Fibroblast of lung (primary cell): Measurements from ENCODE around the gene CCDC51. TPM values are rescaled to one million over a fixed set of nuclear protein-coding genes. Genes with fewer than 3 reads are reported as not detected.

Experiments used
- DNase-seq, 2 donors: peaks; one replicate each; pipeline versions ENCODE4 v3.0.0 to v3.0.0-alpha.2; 2010; ENCODE audit warnings: low read depth in 2 of 2
- H2AFZ ChIP-seq: 2 replicates; pipeline ENCODE4 v1.5.1; 2012; ENCODE audit warnings: low read length, control low read depth, inconsistent platforms
- H3K27ac ChIP-seq: 2 replicates; pipeline ENCODE4 v1.5.1; 2011; ENCODE audit warnings: low read length, control low read depth; ENCODE audit not compliant: insufficient read depth
- H3K27me3 ChIP-seq: 2 replicates; pipeline ENCODE4 v1.5.1; 2011; ENCODE audit warnings: mild to moderate bottlenecking, low read length; ENCODE audit not compliant: control insufficient read depth, insufficient read depth
- H3K36me3 ChIP-seq: 2 replicates; pipeline ENCODE4 v1.5.1; 2011; ENCODE audit warnings: low read length; ENCODE audit not compliant: control insufficient read depth, insufficient read depth
- H3K4me1 ChIP-seq: 2 replicates; pipeline ENCODE4 v1.5.1; 2011; ENCODE audit warnings: low read length; ENCODE audit not compliant: control insufficient read depth, insufficient read depth; ENCODE audit errors: extremely low read depth
- H3K4me2 ChIP-seq: 2 replicates; pipeline ENCODE4 v1.5.1; 2011; ENCODE audit warnings: low read length, control low read depth; ENCODE audit not compliant: insufficient read depth; ENCODE audit errors: extremely low read depth
- H3K4me3 ChIP-seq, 4 experiments: fragments of 200-600 bp in 1 of 4; sonication (generic) in 1 of 4; replicated peaks in 1 of 4; 2 replicates each; pipeline ENCODE4 v1.5.1; 2011 to 2016; ENCODE audit warnings: low read length in 4 of 4, low read depth in 3 of 4, mild to moderate bottlenecking in 3 of 4, control low read depth in 2 of 4, inconsistent platforms in 1 of 4, mixed read lengths in 1 of 4; ENCODE audit not compliant: insufficient read depth in 1 of 4; ENCODE audit errors: control extremely low read depth in 1 of 4
- H3K79me2 ChIP-seq: 2 replicates; pipeline ENCODE4 v1.5.1; 2012; ENCODE audit warnings: mild to moderate bottlenecking, low read length, inconsistent platforms; ENCODE audit not compliant: control insufficient read depth, insufficient read depth
- H3K9ac ChIP-seq: 2 replicates; pipeline ENCODE4 v1.5.1; 2011; ENCODE audit warnings: mild to moderate bottlenecking, low read length, control low read depth; ENCODE audit not compliant: insufficient read depth
- H3K9me3 ChIP-seq: 2 replicates; pipeline ENCODE4 v1.5.1; 2012; ENCODE audit warnings: low read depth, low read length; ENCODE audit not compliant: control insufficient read depth, insufficient read depth
- H4K20me1 ChIP-seq: 2 replicates; pipeline ENCODE4 v1.5.1; 2011; ENCODE audit warnings: low read length; ENCODE audit not compliant: control insufficient read depth, insufficient read depth; ENCODE audit errors: extremely low read depth
- CTCF ChIP-seq, 2 donors: IDR thresholded peaks in 1 of 2; conservative IDR thresholded peaks in 1 of 2; 1 replicate in 1 of 2; 2 replicates in 1 of 2; pipeline ENCODE4 v1.5.1; 2011 to 2012; ENCODE audit warnings: low read length in 2 of 2, control low read depth in 1 of 2, inconsistent platforms in 1 of 2, low read depth in 1 of 2, mild to moderate bottlenecking in 1 of 2
- EZH2 ChIP-seq: IDR thresholded peaks from 2 replicates; pipeline ENCODE4 v1.5.1; 2012; ENCODE audit warnings: low read length, control low read depth, mild to moderate bottlenecking; ENCODE audit errors: missing control alignments
- polyA plus RNA-seq, 2 donors: library from polyadenylated mRNA; depleted of rRNA in 1 of 2; stranded (reverse) in 1 of 2; unstranded in 1 of 2; fragments of >200 nt; gene quantifications; 2 replicates each; pipeline ENCODE4 v1.2.1, GENCODE V29; 2011 to 2012; ENCODE audit warnings: missing spikeins in 1 of 2
- total RNA-seq: library from RNA; depleted of rRNA; stranded (reverse); fragments of >200 nt; gene quantifications from 2 replicates; pipeline ENCODE4 v1.2.1, GENCODE V29; 2014

CCDC51 gene
- total and polyA plus RNA-seq, 2 donors (not counting 1 experiment from before 2014, with no cell fraction given) = 11.9 to 27.2 TPM

- Histone ChIP-seq H3K9me3 (no peaks in the 10 kb centered on the region), H3K36me3 (peaks cover 15% of the 10 kb centered on the region), H3K9ac (no peak overlapping the region), H4K20me1 (no peaks in the 10 kb centered on the region), H3K4me3 (no peak overlapping the region), H3K4me1 (peaks cover 4% of the 10 kb centered on the region), H2AFZ (peak overlapping the region; percentile 12), H3K4me2 (no peak overlapping the region), H3K79me2 (peaks cover 41% of the 10 kb centered on the region), H3K27ac (peak overlapping the region; percentile 98), H3K27me3 (no peaks in the 10 kb centered on the region)
- TF ChIP-seq EZH2 (no peak), CTCF (conservative IDR thresholded peaks at IDR 0.05 in 1 of 2, IDR thresholded peaks at IDR 0.05 in 1 of 2; ENCODE audit: low read depth in 1 of 2, low read length in 2 of 2) (no peak)
- no peak for DNase-seq
Observed at GRCh38 chr3:48473617-48473952, 33.7 kb upstream of the CCDC51 start.

GRCh38 chr3:48472923-48473616 lies 33.2 kb upstream of the CCDC51 start:
- Histone ChIP-seq H3K4me1 (peaks cover 7% of the 10 kb centered on the region), H3K27ac (peak overlapping the region; percentile 98), H3K27me3 (no peaks in the 10 kb centered on the region), H2AFZ (peak overlapping the region; percentile 33), H3K36me3 (peaks cover 19% of the 10 kb centered on the region), H3K79me2 (peaks cover 46% of the 10 kb centered on the region), H3K9me3 (no peaks in the 10 kb centered on the region), H4K20me1 (no peaks in the 10 kb centered on the region), H3K4me2 (peak overlapping the region; percentile 76), H3K9ac (peak overlapping the region; percentile 95), H3K4me3 (peak overlapping the region; percentile 72 to 95 (median 78))
- TF ChIP-seq CTCF (conservative IDR thresholded peaks at IDR 0.05 in 1 of 2, IDR thresholded peaks at IDR 0.05 in 1 of 2; ENCODE audit: low read depth in 1 of 2, low read length in 2 of 2) (peak; percentile 30 to 32), EZH2 (no peak)
- DNase-seq = peak; percentile 88 to 94

- Histone ChIP-seq H3K27me3 (no peaks in the 10 kb centered on the region), H3K9me3 (no peaks in the 10 kb centered on the region), H2AFZ (peak overlapping the region; percentile 33), H3K4me2 (peak overlapping the region; percentile 76), H4K20me1 (no peaks in the 10 kb centered on the region), H3K4me1 (peaks cover 12% of the 10 kb centered on the region), H3K27ac (peak overlapping the region; percentile 98), H3K4me3 (peak overlapping the region; percentile 72 to 95 (median 78)), H3K9ac (peak overlapping the region; percentile 95), H3K36me3 (peaks cover 23% of the 10 kb centered on the region), H3K79me2 (peaks cover 51% of the 10 kb centered on the region)
- DNase-seq = no peak
- TF ChIP-seq EZH2 (no peak), CTCF (conservative IDR thresholded peaks at IDR 0.05 in 1 of 2, IDR thresholded peaks at IDR 0.05 in 1 of 2; ENCODE audit: low read depth in 1 of 2, low read length in 2 of 2) (peak in 1 of 2 donors; percentile 12)
Observed at GRCh38 chr3:48472673-48472922, 32.7 kb upstream of the CCDC51 start.
